ENCODE measurements around the gene RTP1.

Gene RTP1

GRCh38 chr3:187242900-187243299 lies 45.6 kb downstream of the RTP1 start:
- no peak for TF ChIP-seq ZFX (IDR thresholded peaks at IDR 0.05)
- no peak for TF ChIP-seq CTCF (conservative IDR thresholded peaks at IDR 0.05)
- no peak overlapping the region for H3K27ac ChIP-seq

- TF ChIP-seq ZFX (IDR thresholded peaks at IDR 0.05) (no peak), CTCF (conservative IDR thresholded peaks at IDR 0.05) (no peak)
- H3K27ac ChIP-seq = no peak overlapping the region
These were observed 46.7 kb downstream of the RTP1 start for GRCh38 chr3:187243933-187244524.

GRCh38 chr3:187247398-187247797 lies 50.1 kb downstream of the RTP1 start:
- no peak overlapping the region for H3K27ac ChIP-seq
- TF ChIP-seq ZFX (IDR thresholded peaks at IDR 0.05) = no peak
- TF ChIP-seq CTCF (conservative IDR thresholded peaks at IDR 0.05) = no peak
